Osteocyte (in vitro differentiated cells): ENCODE measurements around the gene AKR1B15. TPM values are rescaled to one million over a fixed set of nuclear protein-coding genes. Genes with fewer than 3 reads are reported as not detected.

Experiments
- DNase-seq: peaks from one replicate; pipeline ENCODE4 v3.0.0; 2021; ENCODE audit warnings: mixed read lengths; ENCODE audit not compliant: unreplicated experiment; ENCODE audit errors: extremely low spot score
- H3K27ac Mint-ChIP-seq: one replicate; pipeline ENCODE4 v1.8.0; 2021; ENCODE audit warnings: mild to moderate bottlenecking, mixed read lengths; ENCODE audit not compliant: unreplicated experiment
- H3K27me3 Mint-ChIP-seq: one replicate; pipeline ENCODE4 v1.8.0; 2021; ENCODE audit warnings: mixed read lengths; ENCODE audit not compliant: unreplicated experiment
- H3K36me3 Mint-ChIP-seq: one replicate; pipeline ENCODE4 v1.8.0; 2021; ENCODE audit warnings: mixed read lengths; ENCODE audit not compliant: unreplicated experiment
- H3K4me1 Mint-ChIP-seq: one replicate; pipeline ENCODE4 v1.8.0; 2021; ENCODE audit warnings: mixed read lengths; ENCODE audit not compliant: unreplicated experiment
- H3K4me3 Mint-ChIP-seq: one replicate; pipeline ENCODE4 v1.8.0; 2021; ENCODE audit warnings: mild to moderate bottlenecking, moderate library complexity, mixed read lengths; ENCODE audit not compliant: unreplicated experiment
- H3K9me3 Mint-ChIP-seq: one replicate; pipeline ENCODE4 v1.8.0; 2021; ENCODE audit warnings: mixed read lengths; ENCODE audit not compliant: unreplicated experiment
- CTCF ChIP-seq: fragments of 200-600 bp; sonication (generic); IDR thresholded peaks from 2 replicates; pipeline ENCODE4 v1.5.0; 2021; ENCODE audit warnings: antibody characterized with exemption, mild to moderate bottlenecking, moderate library complexity
- total RNA-seq: library from RNA; stranded (reverse); gene quantifications from 2 replicates; pipeline ENCODE4 v1.2.1, GENCODE V29; 2021

The AKR1B15 gene
- total RNA-seq, 1 donor from 2014 or later, result not detected

DNA sequence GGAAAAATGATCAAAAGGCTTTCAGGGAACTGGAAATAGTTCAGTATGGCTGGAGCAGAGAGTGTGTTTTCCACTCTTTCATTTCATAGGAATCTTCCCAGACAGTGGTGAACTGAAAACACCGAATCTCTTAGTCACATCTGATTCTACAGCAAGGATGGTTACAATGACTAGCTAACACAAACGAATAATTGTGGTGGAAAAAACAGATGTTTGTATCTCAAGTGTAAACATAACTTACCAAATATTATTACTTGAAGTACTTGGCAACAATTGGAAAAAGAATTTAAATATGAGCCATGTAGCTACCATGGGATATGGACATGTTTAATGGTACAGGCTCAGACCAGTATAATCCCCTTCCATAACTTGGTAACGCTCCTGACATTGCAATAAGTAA lies 76.6 kb downstream of the AKR1B15 start:
- Mint-ChIP-seq H3K9me3 (no peaks in the 10 kb centered on the region), H3K4me3 (no peak overlapping the region), H3K36me3 (no peaks in the 10 kb centered on the region), H3K27ac (no peak overlapping the region), H3K27me3 (peaks cover 35% of the 10 kb centered on the region), H3K4me1 (peaks cover 3% of the 10 kb centered on the region)
- DNase-seq, result no peak
- no peak for TF ChIP-seq CTCF

- Mint-ChIP-seq H3K4me1 (no peaks in the 10 kb centered on the region), H3K4me3 (no peak overlapping the region), H3K27me3 (peaks cover 35% of the 10 kb centered on the region), H3K9me3 (no peaks in the 10 kb centered on the region), H3K36me3 (no peaks in the 10 kb centered on the region), H3K27ac (no peak overlapping the region)
- no peak for DNase-seq
- TF ChIP-seq CTCF, result no peak
These were observed 78.3 kb downstream of the AKR1B15 start for GRCh38 chr7:134627109-134627774.

- DNase-seq, result no peak
- no peak for TF ChIP-seq CTCF
- Mint-ChIP-seq H3K36me3 (no peaks in the 10 kb centered on the region), H3K9me3 (no peaks in the 10 kb centered on the region), H3K4me1 (no peaks in the 10 kb centered on the region), H3K27me3 (peaks cover 35% of the 10 kb centered on the region), H3K27ac (no peak overlapping the region), H3K4me3 (no peak overlapping the region)
These were observed 78.9 kb downstream of the AKR1B15 start for GRCh38 chr7:134627775-134628153.

- Mint-ChIP-seq H3K4me3 (no peak overlapping the region), H3K36me3 (no peaks in the 10 kb centered on the region), H3K4me1 (no peaks in the 10 kb centered on the region), H3K9me3 (no peaks in the 10 kb centered on the region), H3K27ac (no peak overlapping the region), H3K27me3 (peaks cover 32% of the 10 kb centered on the region)
- DNase-seq, result no peak
- TF ChIP-seq CTCF, result no peak
These were observed 80.5 kb downstream of the AKR1B15 start for GRCh38 chr7:134629445-134629844.

Other genes starting within 250 kb of the AKR1B15 start
- gene SLC35B4, start 232.2 kb upstream of the AKR1B15 start, total RNA-seq, result 18.7 and 24.0 TPM in 2 replicates
- 59.4 and 61.8 TPM in 2 replicates for gene AKR1B1, start 90.0 kb upstream of the AKR1B15 start, total RNA-seq
- not detected in 2 replicates for gene AKR1B10, start 21.5 kb upstream of the AKR1B15 start, total RNA-seq
- gene BPGM, start 97.7 kb downstream of the AKR1B15 start, total RNA-seq, result 11.6 and 13.3 TPM in 2 replicates
- gene CALD1, start 230.5 kb downstream of the AKR1B15 start, total RNA-seq, result 781 and 807 TPM in 2 replicates